ENCODE measurements around the gene SLC26A1. TPM values are rescaled to one million over a fixed set of nuclear protein-coding genes. Genes with fewer than 3 reads are reported as not detected.

Gene SLC26A1
- total RNA-seq, 1 experiment from 2014 or later: 0.09 TPM

DNA sequence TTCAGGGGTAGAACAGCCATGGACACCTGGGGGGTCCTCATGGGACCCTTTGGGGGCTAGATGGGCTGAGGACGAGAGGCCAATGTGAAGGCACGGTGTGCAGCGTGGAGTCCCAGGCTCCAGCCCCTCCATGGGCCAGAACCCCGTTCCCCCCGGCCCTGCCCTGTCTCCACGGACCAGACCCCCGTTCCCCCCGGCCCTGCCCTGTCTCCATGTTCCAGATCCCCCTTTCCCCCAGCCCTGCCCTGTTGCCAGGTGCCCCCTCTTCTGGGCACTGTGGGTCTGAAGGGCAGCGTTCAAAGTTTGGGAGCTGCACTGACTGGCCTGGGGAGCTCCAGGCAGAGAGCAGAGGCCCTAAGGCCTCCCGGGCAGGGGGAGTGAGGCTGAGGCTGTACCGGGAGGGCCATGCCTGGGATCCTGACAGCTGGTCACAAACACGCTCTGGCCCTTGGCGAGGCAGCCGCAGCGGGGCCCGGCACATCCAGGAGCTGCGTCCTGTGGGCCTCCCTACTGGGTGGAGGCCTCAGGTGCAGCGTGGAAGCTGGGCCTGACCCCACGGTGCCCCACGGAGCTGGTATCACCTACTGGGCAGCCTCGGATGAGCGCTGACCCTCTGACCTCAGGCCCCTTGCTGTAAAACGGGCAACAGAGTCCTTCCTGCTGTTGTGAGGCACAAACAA, 28.7 kb downstream of the SLC26A1 start:
- Histone ChIP-seq H3K79me2 (ENCODE audit: insufficient read depth, low read length) (no peaks in the 10 kb centered on the region), H2BK15ac (ENCODE audit: low read depth, low read length) (no peak overlapping the region), H2BK12ac (ENCODE audit: insufficient read length, low read depth, low read length) (no peak overlapping the region), H3K9ac (ENCODE audit: extremely low read depth, insufficient read length, low read length) (no peak overlapping the region), H2BK120ac (ENCODE audit: low read depth, low read length, poor library complexity, severe bottlenecking) (no peak overlapping the region), H4K20me1 (ENCODE audit: control insufficient read depth, insufficient read depth, insufficient read length) (no peaks in the 10 kb centered on the region), H4K91ac (ENCODE audit: insufficient read length, low read depth, low read length) (no peak overlapping the region), H3K4ac (ENCODE audit: low read depth, low read length) (no peak overlapping the region), H2BK5ac (ENCODE audit: insufficient read length, low read length) (no peak overlapping the region), H3K14ac (ENCODE audit: insufficient read depth, low read length) (no peak overlapping the region; the same call in 1 of the 2 replicates), H2BK20ac (ENCODE audit: low read depth, low read length, poor library complexity, severe bottlenecking) (no peak overlapping the region), H3K27ac (ENCODE audit: insufficient read length, low read depth, low read length) (no peak overlapping the region), H3K56ac (ENCODE audit: insufficient read length, low read depth, low read length) (no peak overlapping the region), H3K4me1 (ENCODE audit: insufficient read depth, low read length) (no peaks in the 10 kb centered on the region), H3K27me3 (ENCODE audit: insufficient read depth, low read length) (no peaks in the 10 kb centered on the region; the same call in 1 of the 2 replicates), H3K23me2 (ENCODE audit: insufficient read length, low read depth, low read length, poor library complexity, severe bottlenecking) (no peaks in the 10 kb centered on the region), H3K9me3 (ENCODE audit: control insufficient read depth, low read depth, low read length) (no peaks in the 10 kb centered on the region), H2AFZ (ENCODE audit: low read length) (no peak overlapping the region), H2AK5ac (ENCODE audit: insufficient read length, low read length) (no peak overlapping the region), H4K5ac (ENCODE audit: insufficient read length, low read depth, low read length) (no peak overlapping the region), H3T11ph (ENCODE audit: low read length) (no peak overlapping the region), H3K23ac (ENCODE audit: insufficient read length, low read depth, low read length) (no peak overlapping the region), H3K18ac (ENCODE audit: insufficient read length, low read depth, low read length) (no peak overlapping the region), H3K4me2 (ENCODE audit: insufficient read depth, insufficient read length, low read length) (no peak overlapping the region), H3K79me1 (ENCODE audit: insufficient read depth, low read depth, low read length, poor library complexity, severe bottlenecking) (no peaks in the 10 kb centered on the region), H4K8ac (replicated peaks; ENCODE audit: insufficient read length, low read depth, low read length) (no peak overlapping the region)
- Mint-ChIP-seq H3K4me1 (no peaks in the 10 kb centered on the region), H3K4me3 (no peak overlapping the region), H3K36me3 (ENCODE audit: insufficient read depth in 1 of 3, low read depth in 3 of 3) (no peaks in the 10 kb centered on the region), H3K9me3 (no peaks in the 10 kb centered on the region), H3K27me3 (ENCODE audit: low read depth) (no peaks in the 10 kb centered on the region), H3K27ac (no peak overlapping the region)
- TF ChIP-seq CTCF (conservative IDR thresholded peaks at IDR 0.05): no peak
- no peak for DNase-seq
- WGBS (ENCODE audit: extremely low coverage, insufficient read length, low lambda C conversion rate): no CpG with 5 or more reads among the region's 23 CpGs

Measured in H9 (cell line).